Measurements from ENCODE around the gene GABRB2.
"Not testable (repeated sequence)": the region's sequence is repeated elsewhere in the genome, so short reads cannot be mapped to it uniquely, and the experiment has no call there.

GABRB2 gene

GRCh38 chr5:161306351-161306995 is 240.1 kb downstream of the GABRB2 start:
- no peak for ATAC-seq
- Mint-ChIP-seq H3K27ac (no peak overlapping the region), H3K27me3 (no peaks in the 10 kb centered on the region), H3K36me3 (no peaks in the 10 kb centered on the region), H3K9me3 (peaks cover 6% of the 10 kb centered on the region), H3K4me1 (no peaks in the 10 kb centered on the region), H3K4me3 (no peak overlapping the region)

DNA sequence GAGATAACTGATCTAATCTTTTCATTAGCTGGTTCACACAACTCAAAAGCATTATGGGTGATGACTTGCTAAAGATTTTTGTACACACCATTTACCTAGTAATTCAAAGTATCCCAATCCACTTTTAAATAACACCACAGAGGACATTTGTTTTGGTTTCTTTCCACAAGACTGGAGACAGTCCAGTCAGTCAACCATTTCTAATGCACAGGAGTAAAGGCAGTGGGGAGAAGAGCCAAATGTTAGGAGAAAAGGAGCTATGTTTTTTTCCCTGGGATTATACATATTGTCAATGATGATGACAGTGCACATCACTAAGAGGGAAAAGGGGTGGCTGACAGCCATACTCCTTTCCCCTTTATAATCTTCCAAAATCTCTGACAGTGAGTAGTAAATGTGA is 240.9 kb downstream of the GABRB2 start:
- Mint-ChIP-seq H3K4me1 (no peaks in the 10 kb centered on the region), H3K27me3 (no peaks in the 10 kb centered on the region), H3K9me3 (peaks cover 6% of the 10 kb centered on the region), H3K4me3 (no peak overlapping the region), H3K27ac (no peak overlapping the region), H3K36me3 (no peaks in the 10 kb centered on the region)
- no peak for ATAC-seq

GRCh38 chr5:161302559-161302958 is 244.0 kb downstream of the GABRB2 start:
- peaks cover 3% of the 10 kb centered on the region for H3K9me3 Mint-ChIP-seq
- no peak overlapping the region for H3K4me3 Mint-ChIP-seq
- no peaks in the 10 kb centered on the region for H3K36me3 Mint-ChIP-seq
- no peak overlapping the region for H3K27ac Mint-ChIP-seq
- H3K27me3 Mint-ChIP-seq, result no peaks in the 10 kb centered on the region
- no peaks in the 10 kb centered on the region for H3K4me1 Mint-ChIP-seq
- ATAC-seq, result no peak

- Mint-ChIP-seq H3K36me3 (no peaks in the 10 kb centered on the region), H3K27ac (no peak overlapping the region), H3K4me1 (no peaks in the 10 kb centered on the region), H3K4me3 (no peak overlapping the region), H3K27me3 (no peaks in the 10 kb centered on the region), H3K9me3 (peaks cover 5% of the 10 kb centered on the region)
- ATAC-seq, result no peak
Observed at GRCh38 chr5:161301586-161301985, 244.9 kb downstream of the GABRB2 start.

GRCh38 chr5:161299053-161299452 is 247.5 kb downstream of the GABRB2 start:
- no peak overlapping the region for H3K4me3 Mint-ChIP-seq
- no peak overlapping the region for H3K27ac Mint-ChIP-seq
- no peaks in the 10 kb centered on the region for H3K36me3 Mint-ChIP-seq
- H3K9me3 Mint-ChIP-seq, result peaks cover 5% of the 10 kb centered on the region
- no peaks in the 10 kb centered on the region for H3K27me3 Mint-ChIP-seq
- no peak for ATAC-seq
- H3K4me1 Mint-ChIP-seq, result no peaks in the 10 kb centered on the region

GRCh38 chr5:161297388-161297787 is 249.1 kb downstream of the GABRB2 start:
- H3K27me3 Mint-ChIP-seq, H3K27ac Mint-ChIP-seq, H3K4me1 Mint-ChIP-seq, H3K4me3 Mint-ChIP-seq, H3K36me3 Mint-ChIP-seq, H3K9me3 Mint-ChIP-seq, ATAC-seq: not testable (repeated sequence)

DNA sequence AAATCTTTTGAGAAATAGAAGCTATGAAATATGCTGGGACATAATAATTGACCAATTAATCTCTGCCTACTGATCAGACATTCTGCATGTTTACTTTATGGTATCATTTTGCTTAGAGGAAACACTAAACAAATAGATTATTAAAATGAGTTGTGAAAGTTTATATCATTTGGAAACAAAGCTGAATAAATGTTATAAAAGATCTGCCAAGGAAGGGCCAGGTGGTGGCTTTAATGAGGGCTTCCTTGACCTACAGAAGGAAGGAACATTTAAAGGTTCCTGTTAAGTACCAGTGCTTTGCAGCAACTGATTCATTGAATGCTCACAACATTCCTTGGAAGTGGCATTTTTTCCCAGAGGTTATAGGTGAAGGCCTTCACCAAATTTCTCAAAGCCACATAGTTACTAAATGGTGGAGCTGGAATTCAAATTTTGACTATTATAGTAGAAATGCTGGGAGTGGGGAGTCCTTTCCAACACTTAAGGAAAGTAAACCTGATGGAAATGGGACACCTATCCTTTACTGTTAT is 250.7 kb downstream of the GABRB2 start:
- Mint-ChIP-seq H3K4me1 (no peaks in the 10 kb centered on the region), H3K27me3 (no peaks in the 10 kb centered on the region), H3K4me3 (no peak overlapping the region), H3K36me3 (no peaks in the 10 kb centered on the region), H3K27ac (no peak overlapping the region), H3K9me3 (peaks cover 5% of the 10 kb centered on the region)
- no peak for ATAC-seq

GRCh38 chr5:161288071-161288470 is 258.5 kb downstream of the GABRB2 start:
- H3K27ac Mint-ChIP-seq, result no peak overlapping the region
- no peaks in the 10 kb centered on the region for H3K9me3 Mint-ChIP-seq
- peaks cover 6% of the 10 kb centered on the region for H3K4me1 Mint-ChIP-seq
- H3K27me3 Mint-ChIP-seq, result no peaks in the 10 kb centered on the region
- no peak for ATAC-seq
- H3K36me3 Mint-ChIP-seq, result no peaks in the 10 kb centered on the region
- no peak overlapping the region for H3K4me3 Mint-ChIP-seq

DNA sequence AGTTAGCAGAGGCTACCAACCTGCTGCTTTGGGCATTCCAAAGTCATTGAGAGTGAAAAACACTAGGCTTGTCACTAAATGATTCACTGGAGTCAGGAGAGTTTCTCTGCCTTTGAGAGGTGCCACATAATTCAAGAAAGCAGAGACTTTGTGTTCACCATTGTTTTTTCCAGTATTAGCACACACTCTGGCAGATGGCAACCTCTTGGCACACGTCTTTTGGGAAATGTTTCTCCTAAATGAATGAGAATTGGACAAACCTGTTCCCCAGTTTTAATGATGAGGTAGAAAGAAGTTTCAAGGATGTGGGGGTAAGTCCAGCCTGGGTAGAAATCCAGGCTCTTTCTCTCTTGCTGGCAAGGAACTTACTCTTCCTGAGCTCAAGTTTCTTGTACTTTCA is 259.1 kb downstream of the GABRB2 start:
- Mint-ChIP-seq H3K9me3 (peaks cover 1% of the 10 kb centered on the region), H3K4me3 (no peak overlapping the region), H3K27ac (no peak overlapping the region), H3K4me1 (peaks cover 6% of the 10 kb centered on the region), H3K27me3 (no peaks in the 10 kb centered on the region), H3K36me3 (no peaks in the 10 kb centered on the region)
- ATAC-seq, result no peak

DNA sequence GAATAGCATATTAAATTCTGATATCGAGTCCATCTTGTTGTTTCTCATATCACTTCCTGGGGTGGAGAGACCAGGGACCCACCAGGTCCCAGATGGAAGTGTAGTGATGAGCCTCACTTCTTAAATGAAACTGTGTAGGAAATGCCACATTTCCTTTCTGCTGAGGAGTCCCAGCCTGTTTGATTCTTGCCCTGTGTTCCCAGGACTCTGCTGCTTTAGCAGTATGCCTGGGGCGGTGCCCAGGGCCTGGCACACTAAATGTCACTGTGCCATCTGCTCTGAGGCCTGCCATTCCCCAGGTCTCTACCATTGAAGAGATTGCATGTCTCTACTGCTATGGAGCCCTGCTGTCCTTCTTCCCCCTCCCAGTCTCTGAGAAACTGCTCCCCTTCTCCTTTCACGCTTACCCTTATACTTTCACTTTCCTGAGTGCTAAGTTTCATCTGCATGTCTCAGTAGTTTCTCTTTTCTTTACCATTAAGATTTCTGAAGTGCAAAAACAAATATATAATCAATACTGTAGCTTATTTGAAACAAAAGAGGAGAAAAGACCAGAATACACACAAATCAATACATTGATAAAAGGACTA is 260.4 kb downstream of the GABRB2 start:
- H3K4me1 Mint-ChIP-seq, result peaks cover 6% of the 10 kb centered on the region
- peaks cover 7% of the 10 kb centered on the region for H3K9me3 Mint-ChIP-seq
- no peaks in the 10 kb centered on the region for H3K36me3 Mint-ChIP-seq
- H3K4me3 Mint-ChIP-seq, result no peak overlapping the region
- no peak overlapping the region for H3K27ac Mint-ChIP-seq
- ATAC-seq, result no peak
- no peaks in the 10 kb centered on the region for H3K27me3 Mint-ChIP-seq

DNA sequence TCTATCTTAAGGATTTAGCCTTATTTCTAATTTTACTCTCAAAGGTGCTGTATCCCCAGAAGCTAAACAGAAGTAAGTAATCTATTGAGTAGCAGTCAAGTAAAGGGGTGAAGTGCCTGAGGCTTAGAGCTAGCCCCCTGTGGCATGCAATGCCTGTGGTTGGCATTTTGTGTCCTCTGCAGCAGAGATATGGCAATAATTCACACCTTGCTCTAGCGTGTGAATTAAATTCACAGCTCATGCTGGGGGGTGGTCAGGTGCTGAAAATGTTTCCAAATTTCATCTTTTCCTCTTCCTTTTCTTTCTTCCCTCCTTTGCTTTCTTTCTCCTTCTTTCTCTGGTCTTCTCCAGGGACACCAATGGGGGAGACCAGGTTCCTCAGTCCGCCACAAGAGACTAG is 262.1 kb downstream of the GABRB2 start:
- H3K27me3 Mint-ChIP-seq, result no peaks in the 10 kb centered on the region
- H3K27ac Mint-ChIP-seq, result no peak overlapping the region
- no peaks in the 10 kb centered on the region for H3K36me3 Mint-ChIP-seq
- peaks cover 11% of the 10 kb centered on the region for H3K9me3 Mint-ChIP-seq
- H3K4me1 Mint-ChIP-seq, result peaks cover 6% of the 10 kb centered on the region
- no peak for ATAC-seq
- no peak overlapping the region for H3K4me3 Mint-ChIP-seq

- peaks cover 11% of the 10 kb centered on the region for H3K9me3 Mint-ChIP-seq
- no peak overlapping the region for H3K4me3 Mint-ChIP-seq
- no peaks in the 10 kb centered on the region for H3K27me3 Mint-ChIP-seq
- no peaks in the 10 kb centered on the region for H3K36me3 Mint-ChIP-seq
- H3K4me1 Mint-ChIP-seq, result peaks cover 6% of the 10 kb centered on the region
- no peak for ATAC-seq
- no peak overlapping the region for H3K27ac Mint-ChIP-seq
Observed at GRCh38 chr5:161283296-161283695, 263.2 kb downstream of the GABRB2 start.

- Mint-ChIP-seq H3K36me3 (no peaks in the 10 kb centered on the region), H3K27ac (no peak overlapping the region), H3K4me1 (no peaks in the 10 kb centered on the region), H3K4me3 (no peak overlapping the region), H3K9me3 (peaks cover 11% of the 10 kb centered on the region), H3K27me3 (no peaks in the 10 kb centered on the region)
- no peak for ATAC-seq
Observed at GRCh38 chr5:161278739-161279660, 267.5 kb downstream of the GABRB2 start.

- peaks cover 7% of the 10 kb centered on the region for H3K9me3 Mint-ChIP-seq
- H3K27me3 Mint-ChIP-seq, result no peaks in the 10 kb centered on the region
- no peaks in the 10 kb centered on the region for H3K36me3 Mint-ChIP-seq
- ATAC-seq, result no peak
- H3K4me1 Mint-ChIP-seq, result no peaks in the 10 kb centered on the region
- no peak overlapping the region for H3K4me3 Mint-ChIP-seq
- no peak overlapping the region for H3K27ac Mint-ChIP-seq
Observed at GRCh38 chr5:161277011-161277410, 269.5 kb downstream of the GABRB2 start.

DNA sequence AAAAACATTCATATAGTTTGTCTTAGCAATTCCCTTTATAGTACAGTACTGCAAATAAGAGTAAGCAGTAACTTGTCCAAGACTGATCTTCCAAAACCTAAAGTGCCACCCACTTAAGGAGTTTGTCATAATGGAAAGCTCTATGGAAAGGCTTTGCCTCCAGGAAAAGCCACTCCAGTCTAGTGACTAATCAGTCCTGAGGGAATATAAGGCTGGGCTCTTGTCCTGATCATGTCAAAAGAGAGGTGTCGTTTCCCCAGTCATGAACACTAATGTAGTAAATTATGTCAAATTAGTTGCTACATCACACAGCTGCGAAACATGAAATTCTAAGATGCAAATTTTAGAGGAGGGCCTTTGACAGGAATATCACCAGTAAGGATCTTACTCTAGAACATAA is 271.6 kb downstream of the GABRB2 start:
- Mint-ChIP-seq H3K36me3 (no peaks in the 10 kb centered on the region), H3K4me3 (no peak overlapping the region), H3K4me1 (no peaks in the 10 kb centered on the region), H3K27me3 (no peaks in the 10 kb centered on the region), H3K27ac (no peak overlapping the region), H3K9me3 (no peaks in the 10 kb centered on the region)
- ATAC-seq, result no peak

Data from stimulated activated memory B cell treated with anti-CD40 and anti-IgM and Interleukin-4, amounts not matched to agents 10 μg/mL and 1 μg/mL and 100 μg/mL, for 72 hours (primary cell).